ENCODE measurements around the gene HID1.

The HID1 gene

DNA sequence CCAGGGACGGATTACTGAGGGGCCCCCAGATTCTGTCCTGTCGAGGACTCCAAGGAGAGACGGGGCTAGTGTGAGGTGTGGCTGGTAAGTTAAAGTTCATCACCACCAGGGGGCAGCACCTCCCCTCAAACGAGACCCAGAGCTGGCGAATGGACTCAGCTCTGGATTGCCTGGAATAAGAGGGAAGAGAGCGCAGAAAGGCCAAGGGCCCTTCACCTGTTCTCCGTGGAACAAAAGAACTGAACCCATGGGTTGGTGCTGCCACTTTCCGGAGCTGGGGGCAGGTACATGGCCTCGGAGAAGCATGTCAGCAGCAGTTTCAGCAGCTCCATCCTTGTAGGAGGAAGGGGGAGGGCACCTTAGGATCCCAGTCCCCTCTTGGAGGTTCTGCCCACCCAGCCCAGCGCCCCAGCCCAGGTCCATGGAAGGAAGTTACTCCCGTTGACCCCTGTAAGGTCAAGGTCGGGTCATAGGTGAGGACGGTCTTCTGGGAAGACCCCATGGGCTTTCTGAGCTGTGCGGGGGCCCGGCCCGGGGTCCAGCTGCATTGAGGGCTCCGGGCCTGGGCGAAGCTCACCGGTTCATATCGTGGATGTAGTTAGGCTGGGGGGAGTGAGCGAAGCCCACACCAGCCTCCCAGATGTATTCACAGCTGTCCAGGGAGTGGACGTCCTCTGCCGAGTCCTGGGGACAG, 10.8 kb downstream of the HID1 start:
- H3K4me3 ChIP-seq (replicated peaks; ENCODE audit: low read depth, low read length), result no peak overlapping the region
- DNase-seq (ENCODE audit: low read depth), result peak; percentile 90
- TF ChIP-seq, protein P1, sequence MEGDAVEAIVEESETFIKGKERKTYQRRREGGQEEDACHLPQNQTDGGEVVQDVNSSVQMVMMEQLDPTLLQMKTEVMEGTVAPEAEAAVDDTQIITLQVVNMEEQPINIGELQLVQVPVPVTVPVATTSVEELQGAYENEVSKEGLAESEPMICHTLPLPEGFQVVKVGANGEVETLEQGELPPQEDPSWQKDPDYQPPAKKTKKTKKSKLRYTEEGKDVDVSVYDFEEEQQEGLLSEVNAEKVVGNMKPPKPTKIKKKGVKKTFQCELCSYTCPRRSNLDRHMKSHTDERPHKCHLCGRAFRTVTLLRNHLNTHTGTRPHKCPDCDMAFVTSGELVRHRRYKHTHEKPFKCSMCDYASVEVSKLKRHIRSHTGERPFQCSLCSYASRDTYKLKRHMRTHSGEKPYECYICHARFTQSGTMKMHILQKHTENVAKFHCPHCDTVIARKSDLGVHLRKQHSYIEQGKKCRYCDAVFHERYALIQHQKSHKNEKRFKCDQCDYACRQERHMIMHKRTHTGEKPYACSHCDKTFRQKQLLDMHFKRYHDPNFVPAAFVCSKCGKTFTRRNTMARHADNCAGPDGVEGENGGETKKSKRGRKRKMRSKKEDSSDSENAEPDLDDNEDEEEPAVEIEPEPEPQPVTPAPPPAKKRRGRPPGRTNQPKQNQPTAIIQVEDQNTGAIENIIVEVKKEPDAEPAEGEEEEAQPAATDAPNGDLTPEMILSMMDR (IDR thresholded peaks at IDR 0.05; ENCODE audit: low read length, missing control alignments), result peak; percentile 65

- TF ChIP-seq, protein P1 (IDR thresholded peaks at IDR 0.05; ENCODE audit: low read length, missing control alignments), result peak; percentile 54
- no peak overlapping the region for H3K4me3 ChIP-seq (replicated peaks; ENCODE audit: low read depth, low read length)
- DNase-seq (ENCODE audit: low read depth), result peak; percentile 49
These were observed 11.8 kb downstream of the HID1 start for GRCh38 chr17:74960570-74961342.

GRCh38 chr17:74959826-74960515, 12.6 kb downstream of the HID1 start:
- H3K4me3 ChIP-seq (replicated peaks; ENCODE audit: low read depth, low read length), result no peak overlapping the region
- TF ChIP-seq, protein P1 (IDR thresholded peaks at IDR 0.05; ENCODE audit: low read length, missing control alignments), result no peak
- no peak for DNase-seq (ENCODE audit: low read depth)

DNA sequence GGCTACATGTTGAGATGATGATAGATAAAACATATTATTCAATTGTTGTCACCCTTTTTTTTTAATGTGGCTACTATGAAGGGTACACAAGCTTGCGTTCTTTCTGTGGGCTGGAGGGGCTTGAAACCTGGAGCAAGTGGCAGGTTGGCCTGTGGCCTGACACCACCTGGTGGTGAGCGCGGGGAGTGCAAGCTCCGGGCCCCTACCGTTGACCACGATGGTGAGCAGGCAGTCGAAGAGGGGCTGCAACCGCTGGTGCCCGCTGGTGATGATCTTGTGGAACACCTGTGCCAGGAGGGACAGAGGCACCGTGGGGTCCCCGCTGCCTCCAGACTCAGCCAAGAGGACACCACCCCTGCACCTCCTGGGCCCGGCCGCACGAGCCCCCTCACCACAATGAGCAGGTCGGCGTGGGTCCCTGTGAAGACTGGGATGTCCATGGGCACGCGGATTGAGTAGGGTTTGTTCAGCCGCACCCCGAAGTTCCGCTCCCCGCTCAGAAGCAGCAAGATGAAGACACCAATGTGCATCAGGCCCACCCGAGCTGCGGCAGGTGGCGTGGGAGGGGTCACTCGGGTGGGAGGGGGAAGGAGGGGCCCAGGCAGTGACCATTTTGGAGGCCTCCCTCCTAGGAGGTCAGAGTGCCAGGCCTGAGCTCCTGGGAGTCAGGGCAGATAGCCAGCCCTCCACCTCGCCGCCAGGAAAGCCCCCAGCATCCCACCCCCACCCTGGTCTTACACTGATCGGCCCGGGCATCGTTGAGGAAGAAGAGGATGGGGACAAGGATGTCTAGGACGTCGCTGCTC, 14.4 kb downstream of the HID1 start:
- peak; percentile 57 for DNase-seq (ENCODE audit: low read depth)
- H3K4me3 ChIP-seq (replicated peaks; ENCODE audit: low read depth, low read length), result no peak overlapping the region
- TF ChIP-seq, protein P1 (IDR thresholded peaks at IDR 0.05; ENCODE audit: low read length, missing control alignments), result peak; percentile 88

DNA sequence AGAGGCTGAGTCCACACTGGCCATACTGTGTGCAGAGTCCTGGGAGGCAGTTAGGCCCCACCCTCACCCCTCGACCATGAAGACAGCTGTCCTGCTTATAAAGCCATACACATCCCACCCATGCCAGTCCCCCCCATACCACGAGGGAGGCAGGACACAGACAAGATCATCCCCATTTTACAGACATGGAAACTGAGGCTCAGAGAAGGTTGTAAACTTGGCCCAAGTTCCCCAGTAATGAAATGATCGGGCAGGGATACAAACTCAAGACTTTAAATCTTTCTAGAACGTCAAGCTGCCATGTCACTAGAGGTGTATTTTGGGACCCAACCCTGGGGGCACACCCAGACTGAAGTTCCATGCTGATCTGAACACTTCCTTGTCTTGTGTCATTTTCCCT, 16.5 kb downstream of the HID1 start:
- no peak for DNase-seq (ENCODE audit: low read depth)
- TF ChIP-seq, protein P1 (IDR thresholded peaks at IDR 0.05; ENCODE audit: low read length, missing control alignments), result no peak
- no peak overlapping the region for H3K4me3 ChIP-seq (replicated peaks; ENCODE audit: low read depth, low read length)

DNA sequence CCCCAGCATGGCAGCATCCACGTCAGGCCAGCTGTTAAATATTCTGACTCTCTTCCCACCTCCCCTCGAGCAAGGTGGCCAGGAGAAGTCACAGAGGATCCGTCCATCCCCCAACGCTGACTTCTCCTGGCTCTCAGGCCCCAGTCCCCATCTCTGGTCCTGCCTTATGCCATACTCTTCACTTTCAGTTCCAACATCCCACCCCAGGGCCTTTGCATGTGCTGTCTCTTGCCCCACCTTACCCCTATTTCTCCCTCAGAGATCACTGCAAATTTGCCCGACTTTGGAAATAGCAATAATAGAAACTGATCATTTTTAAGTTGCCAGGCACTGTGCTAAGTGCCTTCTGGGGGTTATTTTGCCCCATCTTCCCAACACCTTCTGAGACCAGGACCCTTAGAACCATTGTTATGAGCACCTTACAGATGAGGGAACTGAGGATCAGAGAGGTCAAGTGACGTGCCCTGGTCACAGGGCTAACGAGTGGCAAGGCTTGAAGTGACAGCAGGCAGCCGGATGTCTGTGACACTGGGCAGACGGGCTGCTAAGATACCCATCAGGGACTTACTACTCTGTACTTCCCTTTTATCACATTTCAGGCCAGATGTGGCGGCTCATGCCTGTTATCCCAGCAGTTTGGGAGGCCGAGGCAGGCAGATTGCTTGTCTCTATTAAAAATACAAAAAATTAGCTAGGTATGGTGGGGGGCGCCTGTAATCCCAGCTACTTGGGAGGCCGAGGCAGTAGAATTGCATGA, 17.7 kb downstream of the HID1 start:
- DNase-seq (ENCODE audit: low read depth), result no peak
- TF ChIP-seq, protein P1 (IDR thresholded peaks at IDR 0.05; ENCODE audit: low read length, missing control alignments), result no peak
- H3K4me3 ChIP-seq (replicated peaks; ENCODE audit: low read depth, low read length), result no peak overlapping the region
